ENCODE results near the gene TIMM29.
"Not testable (repeated sequence)": the region's sequence is repeated elsewhere in the genome, so short reads cannot be mapped to it uniquely, and the experiment has no call there.

The TIMM29 gene

GRCh38 chr19:10945264-10945663 is 16.7 kb downstream of the TIMM29 start:
- Histone ChIP-seq H3K27me3 (replicated peaks; ENCODE audit: insufficient read depth, low read length) (no peaks in the 10 kb centered on the region), H3K4me2 (ENCODE audit: low read depth, low read length) (no peak overlapping the region), H4K20me1 (ENCODE audit: insufficient read depth, low read length) (no peaks in the 10 kb centered on the region), H3K9me2 (replicated peaks; ENCODE audit: insufficient read depth, low read length) (no peaks in the 10 kb centered on the region), H3K36me3 (replicated peaks; ENCODE audit: insufficient read depth, low read length) (no peaks in the 10 kb centered on the region), H3F3A (ENCODE audit: insufficient read depth, low read length) (peaks cover 9% of the 10 kb centered on the region), H3K9ac (ENCODE audit: low read length) (no peak overlapping the region), H3K4me3 (ENCODE audit: low read length) (no peak overlapping the region), H3K4me1 (ENCODE audit: low read length) (peaks cover 11% of the 10 kb centered on the region), H2AFZ (ENCODE audit: low read length) (no peak overlapping the region), H3K9me3 (replicated peaks; ENCODE audit: insufficient read depth, low read length) (no peaks in the 10 kb centered on the region), H3K27ac (ENCODE audit: low read length) (no peak overlapping the region), H3K79me2 (ENCODE audit: low read length) (no peaks in the 10 kb centered on the region)
- no peak for TF ChIP-seq EZH2 (optimal IDR thresholded peaks at IDR 0.05; ENCODE audit: low read depth, low read length)
- no peak for TF ChIP-seq EZH2phosphoT487 (IDR thresholded peaks at IDR 0.05; ENCODE audit: low read length)
- no peak for TF ChIP-seq CTCF (IDR thresholded peaks at IDR 0.05; ENCODE audit: low read length)
- DNase-seq = no peak

- Histone ChIP-seq H3K4me1 (ENCODE audit: low read length) (no peaks in the 10 kb centered on the region), H2AFZ (ENCODE audit: low read length) (no peak overlapping the region), H4K20me1 (ENCODE audit: insufficient read depth, low read length) (no peaks in the 10 kb centered on the region), H3K4me3 (ENCODE audit: low read length) (no peak overlapping the region), H3K27me3 (replicated peaks; ENCODE audit: insufficient read depth, low read length) (no peaks in the 10 kb centered on the region), H3K79me2 (ENCODE audit: low read length) (no peaks in the 10 kb centered on the region), H3K27ac (ENCODE audit: low read length) (no peak overlapping the region), H3K9me3 (replicated peaks; ENCODE audit: insufficient read depth, low read length) (no peaks in the 10 kb centered on the region), H3K9ac (ENCODE audit: low read length) (no peak overlapping the region), H3K36me3 (replicated peaks; ENCODE audit: insufficient read depth, low read length) (no peaks in the 10 kb centered on the region), H3K4me2 (ENCODE audit: low read depth, low read length) (no peak overlapping the region), H3K9me2 (replicated peaks; ENCODE audit: insufficient read depth, low read length) (no peaks in the 10 kb centered on the region), H3F3A (ENCODE audit: insufficient read depth, low read length) (no peaks in the 10 kb centered on the region)
- no peak for DNase-seq
- no peak for TF ChIP-seq EZH2phosphoT487 (IDR thresholded peaks at IDR 0.05; ENCODE audit: low read length)
- TF ChIP-seq CTCF (IDR thresholded peaks at IDR 0.05; ENCODE audit: low read length) = no peak
- TF ChIP-seq EZH2 (optimal IDR thresholded peaks at IDR 0.05; ENCODE audit: low read depth, low read length) = no peak
These were observed 18.5 kb downstream of the TIMM29 start for GRCh38 chr19:10946958-10947657.

GRCh38 chr19:10952809-10953208 is 24.2 kb downstream of the TIMM29 start:
- no peak overlapping the region for H2AFZ ChIP-seq (ENCODE audit: low read length)
- no peaks in the 10 kb centered on the region for H3K4me1 ChIP-seq (ENCODE audit: low read length)
- no peaks in the 10 kb centered on the region for H3K9me2 ChIP-seq (replicated peaks; ENCODE audit: insufficient read depth, low read length)
- H3K36me3 ChIP-seq (replicated peaks; ENCODE audit: insufficient read depth, low read length) = no peaks in the 10 kb centered on the region
- H3K27me3 ChIP-seq (replicated peaks; ENCODE audit: insufficient read depth, low read length) = no peaks in the 10 kb centered on the region
- H3F3A ChIP-seq (ENCODE audit: insufficient read depth, low read length) = no peaks in the 10 kb centered on the region
- H3K27ac ChIP-seq (ENCODE audit: low read length) = no peak overlapping the region
- no peak overlapping the region for H3K4me3 ChIP-seq (ENCODE audit: low read length)
- no peak overlapping the region for H3K4me2 ChIP-seq (ENCODE audit: low read depth, low read length)
- no peak overlapping the region for H3K9ac ChIP-seq (ENCODE audit: low read length)
- no peaks in the 10 kb centered on the region for H4K20me1 ChIP-seq (ENCODE audit: insufficient read depth, low read length)
- H3K79me2 ChIP-seq (ENCODE audit: low read length) = no peaks in the 10 kb centered on the region
- no peaks in the 10 kb centered on the region for H3K9me3 ChIP-seq (replicated peaks; ENCODE audit: insufficient read depth, low read length)
- TF ChIP-seq CTCF (IDR thresholded peaks at IDR 0.05; ENCODE audit: low read length) (no peak), EZH2 (optimal IDR thresholded peaks at IDR 0.05; ENCODE audit: low read depth, low read length) (no peak)
- no peak for DNase-seq

- H3K9me2 ChIP-seq (replicated peaks; ENCODE audit: insufficient read depth, low read length); H3K27ac ChIP-seq (ENCODE audit: low read length): not testable (repeated sequence)
- H3K4me3 ChIP-seq (ENCODE audit: low read length) = peak overlapping the region; percentile 86; the same call in 1 of the 2 replicates
These were observed 30.8 kb downstream of the TIMM29 start for GRCh38 chr19:10959277-10959968.

More at GRCh38 chr19:10959277-10959968, 30.8 kb downstream of the TIMM29 start:
- H3F3A ChIP-seq (ENCODE audit: insufficient read depth, low read length) = peaks cover 24% of the 10 kb centered on the region
- not testable (repeated sequence) for H3K9ac ChIP-seq (ENCODE audit: low read length); DNase-seq; H4K20me1 ChIP-seq (ENCODE audit: insufficient read depth, low read length); H3K27me3 ChIP-seq (replicated peaks; ENCODE audit: insufficient read depth, low read length); H3K36me3 ChIP-seq (replicated peaks; ENCODE audit: insufficient read depth, low read length); H2AFZ ChIP-seq (ENCODE audit: low read length); H3K9me3 ChIP-seq (replicated peaks; ENCODE audit: insufficient read depth, low read length)
- peaks cover 19% of the 10 kb centered on the region for H3K4me1 ChIP-seq (ENCODE audit: low read length)
- peak overlapping the region; percentile 60; the same call in 1 of the 2 replicates for H3K4me2 ChIP-seq (ENCODE audit: low read depth, low read length)
- peaks cover 37% of the 10 kb centered on the region for H3K79me2 ChIP-seq (ENCODE audit: low read length)
